ENCODE measurements around the gene NRARP. TPM values are rescaled to one million over a fixed set of nuclear protein-coding genes. Genes with fewer than 3 reads are reported as not detected.

NRARP gene
- polyA plus RNA-seq, 3 donors = 15.4 TPM; not detected in 2

GRCh38 chr9:137276473-137277328 is 25.4 kb downstream of the NRARP start:
- H3K36me3 ChIP-seq (replicated peaks in 1 of 2; ENCODE audit: control insufficient read depth in 1 of 2, insufficient read depth in 2 of 2, low read length in 2 of 2) = peaks cover 25 to 48% of the 10 kb centered on the region in 2 donors
- peak overlapping the region; percentile 93 for H3K9ac ChIP-seq (ENCODE audit: insufficient read depth, low read length, poor library complexity, severe bottlenecking)
- no peaks in the 10 kb centered on the region for H3K9me3 Mint-ChIP-seq
- intact Hi-C loops (cut with micrococcal nuclease) = no loop called here
- H2AFZ ChIP-seq (ENCODE audit: insufficient read depth, low read depth, low read length, poor library complexity, severe bottlenecking) = peak overlapping the region; percentile 76
- peak overlapping the region; percentile 44 to 99 (median 98) for H3K4me3 ChIP-seq (replicated peaks in 1 of 3; ENCODE audit: low read depth in 2 of 3, low read length in 3 of 3)
- peaks cover 42 to 74% of the 10 kb centered on the region in 2 donors for H3K4me1 ChIP-seq (ENCODE audit: control insufficient read depth in 1 of 2, insufficient read depth in 2 of 2, low read length in 2 of 2)
- no peak for TF ChIP-seq CTCF (IDR thresholded peaks at IDR 0.05)
- peaks cover 0 to 4% (median 2%) of the 10 kb centered on the region in 3 donors for H3K27me3 Mint-ChIP-seq (ENCODE audit: low read depth in 3 of 3)
- peak overlapping the region; percentile 88 to 93 for H3K4me3 Mint-ChIP-seq
- H3K36me3 Mint-ChIP-seq = peaks cover 10 to 36% of the 10 kb centered on the region in 2 donors
- peak overlapping the region; percentile 96 to 98 for H3K27ac ChIP-seq (ENCODE audit: low read depth in 1 of 2, low read length in 2 of 2)
- H4K20me1 ChIP-seq (ENCODE audit: insufficient read depth, low read length) = peaks cover 41% of the 10 kb centered on the region
- peaks cover 42% of the 10 kb centered on the region for H3K4me1 Mint-ChIP-seq
- H3K4me2 ChIP-seq (replicated peaks; ENCODE audit: extremely low read depth, low read length, poor library complexity, severe bottlenecking) = peak overlapping the region; percentile 95
- DNase-seq = peak; percentile 38 to 62 (median 42)
- peaks cover 56% of the 10 kb centered on the region for H3K79me2 ChIP-seq (ENCODE audit: insufficient read depth, low read length)
- whole genome bisulfite sequencing (ENCODE audit: insufficient coverage) = 32% methylated on average over 15 of the region's 30 CpGs
- peak overlapping the region; percentile 94 to 99 (median 97) for H3K27ac Mint-ChIP-seq
- no peaks in the 10 kb centered on the region for H3K9me3 ChIP-seq (replicated peaks in 1 of 2; ENCODE audit: control insufficient read depth in 1 of 2, insufficient read depth in 1 of 2, low read length in 2 of 2)
- no peaks in the 10 kb centered on the region for H3K27me3 ChIP-seq (ENCODE audit: control insufficient read depth in 2 of 2, insufficient read depth in 2 of 2, low read length in 2 of 2)

- H3K4me3 ChIP-seq (replicated peaks in 1 of 3; ENCODE audit: low read depth in 2 of 3, low read length in 3 of 3) = peak overlapping the region in 1 of 3 experiments; percentile 99
- H3K79me2 ChIP-seq (ENCODE audit: insufficient read depth, low read length) = peaks cover 48% of the 10 kb centered on the region
- Mint-ChIP-seq H3K9me3 (no peaks in the 10 kb centered on the region), H3K36me3 (peaks cover 16 to 45% of the 10 kb centered on the region in 2 donors), H3K27me3 (ENCODE audit: low read depth in 3 of 3) (peaks cover 0 to 4% (median 2%) of the 10 kb centered on the region in 3 donors), H3K4me3 (peak overlapping the region; percentile 39 to 62), H3K4me1 (peaks cover 45% of the 10 kb centered on the region), H3K27ac (peak overlapping the region; percentile 7 to 89 (median 74))
- H3K27me3 ChIP-seq (ENCODE audit: control insufficient read depth in 2 of 2, insufficient read depth in 2 of 2, low read length in 2 of 2) = no peaks in the 10 kb centered on the region
- intact Hi-C loops (cut with micrococcal nuclease) = no loop called here
- WGBS (ENCODE audit: insufficient coverage) = 72% methylated on average over 23 of the region's 24 CpGs
- peak overlapping the region; percentile 96 to 98 for H3K27ac ChIP-seq (ENCODE audit: low read depth in 1 of 2, low read length in 2 of 2)
- no peak overlapping the region for H2AFZ ChIP-seq (ENCODE audit: insufficient read depth, low read depth, low read length, poor library complexity, severe bottlenecking)
- TF ChIP-seq CTCF (IDR thresholded peaks at IDR 0.05) = no peak
- H3K4me2 ChIP-seq (replicated peaks; ENCODE audit: extremely low read depth, low read length, poor library complexity, severe bottlenecking) = peak overlapping the region; percentile 95
- peaks cover 42 to 67% of the 10 kb centered on the region in 2 donors for H3K4me1 ChIP-seq (ENCODE audit: control insufficient read depth in 1 of 2, insufficient read depth in 2 of 2, low read length in 2 of 2)
- peaks cover 26 to 52% of the 10 kb centered on the region in 2 donors for H3K36me3 ChIP-seq (replicated peaks in 1 of 2; ENCODE audit: control insufficient read depth in 1 of 2, insufficient read depth in 2 of 2, low read length in 2 of 2)
- peak in 1 of 3 donors; percentile 19 for DNase-seq
- no peaks in the 10 kb centered on the region for H3K9me3 ChIP-seq (replicated peaks in 1 of 2; ENCODE audit: control insufficient read depth in 1 of 2, insufficient read depth in 1 of 2, low read length in 2 of 2)
- H4K20me1 ChIP-seq (ENCODE audit: insufficient read depth, low read length) = peaks cover 37% of the 10 kb centered on the region
- H3K9ac ChIP-seq (ENCODE audit: insufficient read depth, low read length, poor library complexity, severe bottlenecking) = peak overlapping the region; percentile 93
Measured at GRCh38 chr9:137275588-137276472, 26.2 kb downstream of the NRARP start.
